PFSK-1 (cell line): Measurements from ENCODE around the gene SORL1-AS1.

Experiments used
- POLR2AphosphoS5 ChIP-seq: IDR thresholded peaks from 2 replicates; pipeline ENCODE4 v1.6.1; 2012; ENCODE audit warnings: low read depth, mild to moderate bottlenecking, control low read depth, low read length, moderate library complexity
- SIN3A ChIP-seq: IDR thresholded peaks from 2 replicates; pipeline ENCODE4 v1.6.1; 2012; ENCODE audit warnings: mild to moderate bottlenecking, low read length, moderate library complexity, borderline replicate concordance; ENCODE audit not compliant: insufficient read depth
- TAF1 ChIP-seq: IDR thresholded peaks from 2 replicates; pipeline ENCODE4 v1.6.1; 2012; ENCODE audit warnings: low read length, control low read depth, borderline replicate concordance; ENCODE audit not compliant: insufficient read depth

DNA sequence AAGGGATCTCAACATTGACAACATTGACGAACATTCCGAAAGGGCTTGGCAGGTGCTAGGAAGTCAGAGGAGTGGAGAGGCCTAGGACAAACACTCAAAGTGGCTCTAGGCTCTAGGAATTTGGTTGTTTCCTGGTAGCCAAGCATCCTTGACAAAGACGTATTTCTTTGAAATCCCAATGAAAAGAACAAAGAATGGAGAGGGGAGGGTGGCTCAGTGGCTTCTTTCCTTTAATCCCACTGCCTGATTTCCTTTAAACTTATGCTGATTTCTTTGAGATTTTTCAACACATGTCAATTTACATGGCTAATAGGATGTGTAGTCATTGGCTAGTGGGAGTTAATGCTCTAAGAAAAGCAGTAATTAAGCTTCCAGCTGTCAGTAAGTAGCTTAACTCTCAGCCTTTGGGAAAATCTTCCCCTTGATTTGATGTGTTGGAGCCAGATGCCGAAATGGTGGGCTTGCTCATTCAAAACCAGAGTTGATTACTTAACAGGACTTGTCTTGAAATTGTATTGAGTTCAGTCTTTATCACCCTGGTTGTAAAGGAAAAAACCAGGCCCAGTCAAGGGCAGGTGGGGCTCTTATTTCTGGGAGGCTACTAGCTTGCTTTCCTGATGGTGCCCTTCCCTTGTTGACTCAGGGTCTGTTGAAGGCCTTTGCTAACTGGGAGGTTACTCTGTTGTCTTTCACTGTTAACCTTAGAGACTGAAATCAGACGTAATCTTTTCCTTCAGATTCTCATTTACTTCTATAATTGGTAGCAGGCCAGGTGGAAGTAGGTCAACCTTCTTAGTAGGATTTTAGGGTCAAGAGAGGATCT is 44.6 kb upstream of the SORL1-AS1 start:
- TF ChIP-seq POLR2AphosphoS5, result no peak
- TF ChIP-seq TAF1, result no peak
- TF ChIP-seq SIN3A, result no peak
